Measurements from ENCODE around the gene ENTPD8.

DNA sequence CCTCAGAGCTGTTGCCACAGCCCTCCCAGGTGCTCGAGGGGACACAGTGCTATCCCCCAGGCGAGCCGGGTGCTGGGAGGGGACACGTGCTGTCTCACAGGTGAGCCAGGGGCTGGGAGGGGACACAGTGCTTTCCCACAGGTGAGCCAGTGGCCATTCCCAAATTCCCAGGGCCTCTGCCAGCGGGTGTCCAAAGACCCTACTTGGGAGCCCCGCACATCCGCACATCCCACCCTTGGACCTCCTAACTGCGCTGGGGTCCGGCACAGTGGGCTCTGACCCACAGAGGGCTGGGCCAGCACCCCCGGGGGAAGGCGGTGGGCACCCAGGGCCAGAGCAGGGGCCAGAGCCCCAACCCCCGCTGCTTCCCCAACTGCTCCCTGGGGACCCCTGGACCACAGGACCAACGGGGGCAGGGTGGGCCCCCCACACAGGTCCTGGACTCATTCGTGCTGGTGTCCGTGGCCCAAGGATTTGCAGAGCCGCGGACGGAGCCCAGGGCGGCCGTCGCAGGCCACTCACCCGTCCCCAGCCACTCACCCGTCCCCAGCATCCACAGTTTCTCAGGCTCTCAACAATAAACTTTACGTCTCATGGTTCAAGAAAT lies 36.1 kb downstream of the ENTPD8 start:
- TF ChIP-seq RFX5 (IDR thresholded peaks at IDR 0.05; ENCODE audit: low read depth, low read length) (no peak), NFE2L2 (IDR thresholded peaks at IDR 0.05; ENCODE audit: low read depth, low read length) (no peak), POLR2A (IDR thresholded peaks at IDR 0.05; ENCODE audit: low read depth, low read length) (no peak), RCOR1 (IDR thresholded peaks at IDR 0.05; ENCODE audit: insufficient replicate concordance, low read length) (no peak), MAFK (IDR thresholded peaks at IDR 0.05; ENCODE audit: low read depth, low read length) (no peak), SMC3 (IDR thresholded peaks at IDR 0.05; ENCODE audit: low read depth, low read length) (no peak), CEBPB (IDR thresholded peaks at IDR 0.05; ENCODE audit: low read depth, low read length) (no peak), FOS (IDR thresholded peaks at IDR 0.05; ENCODE audit: low read depth, low read length) (no peak), MXI1 (IDR thresholded peaks at IDR 0.05; ENCODE audit: borderline replicate concordance, low read depth, low read length) (no peak), RAD21 (IDR thresholded peaks at IDR 0.05; ENCODE audit: low read length) (no peak)
- TF ChIP-seq, protein P1, sequence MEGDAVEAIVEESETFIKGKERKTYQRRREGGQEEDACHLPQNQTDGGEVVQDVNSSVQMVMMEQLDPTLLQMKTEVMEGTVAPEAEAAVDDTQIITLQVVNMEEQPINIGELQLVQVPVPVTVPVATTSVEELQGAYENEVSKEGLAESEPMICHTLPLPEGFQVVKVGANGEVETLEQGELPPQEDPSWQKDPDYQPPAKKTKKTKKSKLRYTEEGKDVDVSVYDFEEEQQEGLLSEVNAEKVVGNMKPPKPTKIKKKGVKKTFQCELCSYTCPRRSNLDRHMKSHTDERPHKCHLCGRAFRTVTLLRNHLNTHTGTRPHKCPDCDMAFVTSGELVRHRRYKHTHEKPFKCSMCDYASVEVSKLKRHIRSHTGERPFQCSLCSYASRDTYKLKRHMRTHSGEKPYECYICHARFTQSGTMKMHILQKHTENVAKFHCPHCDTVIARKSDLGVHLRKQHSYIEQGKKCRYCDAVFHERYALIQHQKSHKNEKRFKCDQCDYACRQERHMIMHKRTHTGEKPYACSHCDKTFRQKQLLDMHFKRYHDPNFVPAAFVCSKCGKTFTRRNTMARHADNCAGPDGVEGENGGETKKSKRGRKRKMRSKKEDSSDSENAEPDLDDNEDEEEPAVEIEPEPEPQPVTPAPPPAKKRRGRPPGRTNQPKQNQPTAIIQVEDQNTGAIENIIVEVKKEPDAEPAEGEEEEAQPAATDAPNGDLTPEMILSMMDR (conservative IDR thresholded peaks at IDR 0.05; ENCODE audit: low read depth, low read length), result no peak
- TF ChIP-seq, protein P2, sequence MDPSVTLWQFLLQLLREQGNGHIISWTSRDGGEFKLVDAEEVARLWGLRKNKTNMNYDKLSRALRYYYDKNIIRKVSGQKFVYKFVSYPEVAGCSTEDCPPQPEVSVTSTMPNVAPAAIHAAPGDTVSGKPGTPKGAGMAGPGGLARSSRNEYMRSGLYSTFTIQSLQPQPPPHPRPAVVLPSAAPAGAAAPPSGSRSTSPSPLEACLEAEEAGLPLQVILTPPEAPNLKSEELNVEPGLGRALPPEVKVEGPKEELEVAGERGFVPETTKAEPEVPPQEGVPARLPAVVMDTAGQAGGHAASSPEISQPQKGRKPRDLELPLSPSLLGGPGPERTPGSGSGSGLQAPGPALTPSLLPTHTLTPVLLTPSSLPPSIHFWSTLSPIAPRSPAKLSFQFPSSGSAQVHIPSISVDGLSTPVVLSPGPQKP (IDR thresholded peaks at IDR 0.05; ENCODE audit: borderline replicate concordance, low read depth, low read length), result no peak
- TF ChIP-seq, protein P3, sequence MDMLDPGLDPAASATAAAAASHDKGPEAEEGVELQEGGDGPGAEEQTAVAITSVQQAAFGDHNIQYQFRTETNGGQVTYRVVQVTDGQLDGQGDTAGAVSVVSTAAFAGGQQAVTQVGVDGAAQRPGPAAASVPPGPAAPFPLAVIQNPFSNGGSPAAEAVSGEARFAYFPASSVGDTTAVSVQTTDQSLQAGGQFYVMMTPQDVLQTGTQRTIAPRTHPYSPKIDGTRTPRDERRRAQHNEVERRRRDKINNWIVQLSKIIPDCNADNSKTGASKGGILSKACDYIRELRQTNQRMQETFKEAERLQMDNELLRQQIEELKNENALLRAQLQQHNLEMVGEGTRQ (IDR thresholded peaks at IDR 0.05; ENCODE audit: low read depth, low read length), result no peak

Data from IMR-90 (cell line).